Epithelial cell of proximal tubule (primary cell): Measurements from ENCODE around the gene ZFPM1. TPM values are rescaled to one million over a fixed set of nuclear protein-coding genes. Genes with fewer than 3 reads are reported as not detected.

Experiments
- DNase-seq: peaks from one replicate; pipeline ENCODE4 v3.0.0-alpha.2; 2011; ENCODE audit warnings: low read depth
- H3K4me3 ChIP-seq: 2 replicates; pipeline ENCODE4 v1.5.1; 2011; ENCODE audit warnings: low read depth, mild to moderate bottlenecking, low read length
- total RNA-seq: library from RNA; depleted of rRNA; stranded (reverse); fragments of >200 nt; gene quantifications from 2 replicates; pipeline ENCODE4 v1.2.3, GENCODE V29; 2015
- TF ChIP-seq, protein P1 (sequence below): conservative IDR thresholded peaks from 2 replicates; pipeline ENCODE4 v1.5.1; 2012; ENCODE audit warnings: low read depth, mild to moderate bottlenecking, low read length

Gene ZFPM1
- total RNA-seq, 1 donor from 2014 or later = 5.7 TPM

DNA sequence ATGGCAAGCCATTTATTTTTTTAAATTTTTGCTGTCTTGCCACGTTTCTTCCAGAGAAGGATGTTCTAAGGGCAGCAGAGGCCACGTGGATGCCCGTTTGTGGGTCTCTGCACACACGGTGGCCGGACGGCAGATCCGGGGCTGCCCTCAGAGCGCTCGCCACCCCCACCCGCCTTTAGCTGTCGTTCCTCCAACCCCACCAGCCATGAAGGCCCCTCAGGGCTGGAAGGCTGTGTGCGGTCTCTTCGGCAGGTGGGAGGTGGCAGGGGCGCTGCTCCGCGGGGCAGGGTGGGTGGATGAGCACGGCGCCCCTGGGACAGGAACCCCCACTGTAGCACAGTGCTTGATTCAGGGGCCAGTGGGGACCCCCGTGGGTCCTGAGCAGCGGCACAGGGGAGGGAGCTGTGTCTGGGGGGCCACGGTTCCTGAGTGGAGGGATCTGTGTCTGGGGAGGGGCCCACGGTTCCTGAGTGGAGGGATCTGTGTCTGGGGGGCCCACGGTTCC lies 49.7 kb downstream of the ZFPM1 start:
- DNase-seq = no peak
- no peak overlapping the region for H3K4me3 ChIP-seq
- TF ChIP-seq, protein P1, sequence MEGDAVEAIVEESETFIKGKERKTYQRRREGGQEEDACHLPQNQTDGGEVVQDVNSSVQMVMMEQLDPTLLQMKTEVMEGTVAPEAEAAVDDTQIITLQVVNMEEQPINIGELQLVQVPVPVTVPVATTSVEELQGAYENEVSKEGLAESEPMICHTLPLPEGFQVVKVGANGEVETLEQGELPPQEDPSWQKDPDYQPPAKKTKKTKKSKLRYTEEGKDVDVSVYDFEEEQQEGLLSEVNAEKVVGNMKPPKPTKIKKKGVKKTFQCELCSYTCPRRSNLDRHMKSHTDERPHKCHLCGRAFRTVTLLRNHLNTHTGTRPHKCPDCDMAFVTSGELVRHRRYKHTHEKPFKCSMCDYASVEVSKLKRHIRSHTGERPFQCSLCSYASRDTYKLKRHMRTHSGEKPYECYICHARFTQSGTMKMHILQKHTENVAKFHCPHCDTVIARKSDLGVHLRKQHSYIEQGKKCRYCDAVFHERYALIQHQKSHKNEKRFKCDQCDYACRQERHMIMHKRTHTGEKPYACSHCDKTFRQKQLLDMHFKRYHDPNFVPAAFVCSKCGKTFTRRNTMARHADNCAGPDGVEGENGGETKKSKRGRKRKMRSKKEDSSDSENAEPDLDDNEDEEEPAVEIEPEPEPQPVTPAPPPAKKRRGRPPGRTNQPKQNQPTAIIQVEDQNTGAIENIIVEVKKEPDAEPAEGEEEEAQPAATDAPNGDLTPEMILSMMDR = no peak

DNA sequence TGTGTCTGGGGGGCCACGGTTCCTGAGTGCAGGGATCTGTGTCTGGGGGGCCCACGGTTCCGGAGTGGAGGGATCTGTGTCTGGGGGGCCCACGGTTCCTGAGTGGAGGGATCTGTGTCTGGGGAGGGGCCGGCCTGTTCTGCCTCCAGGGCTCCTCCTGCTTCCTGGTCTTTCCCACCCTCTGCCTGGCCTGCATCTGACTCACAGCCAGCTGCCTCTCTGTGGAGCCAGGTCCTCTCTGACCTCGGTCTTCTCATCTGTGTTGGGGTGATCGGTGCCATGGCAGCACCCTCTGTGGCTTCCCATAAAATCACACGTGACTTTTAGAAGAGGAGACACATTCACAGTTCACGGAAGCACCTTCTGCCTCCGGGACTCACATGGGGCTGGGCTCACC lies 50.3 kb downstream of the ZFPM1 start:
- TF ChIP-seq, protein P1 = no peak
- DNase-seq = no peak

DNA sequence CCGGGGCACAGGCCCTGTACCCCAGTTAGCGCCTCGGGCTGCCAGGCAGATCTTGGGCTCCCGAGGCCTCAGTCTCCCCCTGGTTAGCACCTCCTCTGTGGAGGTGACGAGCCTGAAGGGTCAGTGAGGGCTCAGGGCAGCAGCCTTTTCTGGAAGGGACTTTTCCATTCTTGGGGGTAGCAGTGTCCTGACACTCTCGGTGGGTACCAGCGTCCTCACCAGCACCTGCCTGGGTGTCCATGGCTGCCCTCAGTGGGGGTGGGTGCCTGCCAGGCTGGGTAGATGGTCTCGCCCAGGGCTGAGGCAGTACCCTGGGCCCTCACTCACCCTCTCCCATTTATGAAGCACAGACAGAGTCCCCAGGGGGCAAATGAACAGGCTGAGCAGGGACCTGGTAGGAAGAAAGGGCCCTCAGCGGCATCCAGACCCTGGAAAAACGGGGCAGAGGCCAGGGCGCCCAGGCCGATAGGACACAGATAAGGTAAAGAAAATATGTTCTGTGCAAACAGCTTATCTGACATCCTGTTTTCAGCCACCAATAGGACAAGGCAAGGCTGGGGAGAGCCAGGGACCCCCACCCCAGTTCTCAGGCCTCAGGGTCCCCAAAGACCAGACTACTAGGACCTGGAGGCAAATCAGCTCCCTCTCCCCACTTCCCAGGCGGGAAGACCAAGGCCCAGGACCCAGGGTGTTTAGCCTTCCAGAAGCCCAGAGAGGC lies 50.9 kb downstream of the ZFPM1 start:
- TF ChIP-seq, protein P1 = no peak
- no peak for DNase-seq
- no peak overlapping the region for H3K4me3 ChIP-seq

More for the DNA sequence above, 50.3 kb downstream of the ZFPM1 start:
- no peak overlapping the region for H3K4me3 ChIP-seq

DNA sequence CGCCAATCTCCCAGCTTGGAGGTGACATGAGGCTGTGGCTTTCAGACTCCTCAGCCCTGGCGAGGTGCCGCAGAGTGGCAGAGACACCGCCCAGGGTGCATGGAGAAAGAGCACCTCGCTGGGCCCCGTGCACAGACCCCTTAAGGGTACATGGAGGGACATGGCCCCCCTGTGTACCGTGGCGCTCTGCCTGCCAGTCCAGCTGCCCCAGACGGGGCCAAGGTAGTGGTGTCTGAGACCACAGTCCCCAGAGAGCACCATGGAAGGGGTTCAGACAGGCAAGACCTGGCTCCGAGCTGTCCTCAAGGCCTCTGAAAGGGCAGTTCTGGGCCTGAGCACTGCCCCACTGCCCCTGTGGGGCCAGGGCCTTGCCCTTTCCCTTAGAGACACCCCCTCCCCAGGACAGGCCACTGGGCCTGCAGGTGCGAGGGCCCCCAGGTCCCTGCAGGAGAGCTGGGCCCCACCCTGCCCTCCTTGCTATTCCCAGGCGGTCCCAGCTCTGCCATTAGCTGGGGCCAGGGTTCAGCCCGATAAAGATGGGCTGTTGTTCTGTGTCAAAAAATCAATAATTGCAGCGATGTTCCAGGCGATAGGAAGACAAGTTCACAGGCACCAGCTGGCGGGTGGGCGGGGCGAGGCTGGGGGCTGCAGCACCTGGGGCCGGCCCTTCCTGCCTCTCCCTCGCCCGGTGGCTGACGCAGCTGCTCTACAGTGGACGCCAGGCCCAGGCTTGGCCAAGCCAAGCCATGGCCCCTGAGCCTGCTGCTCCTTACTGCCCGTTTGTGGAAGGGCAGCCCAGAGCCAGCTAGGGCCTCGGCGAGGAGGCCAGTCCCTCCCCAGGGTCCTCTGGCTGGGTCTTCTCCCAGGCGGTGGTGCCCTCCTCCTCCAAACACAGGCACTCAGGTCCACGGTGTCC lies 51.7 kb downstream of the ZFPM1 start:
- no peak for DNase-seq
- H3K4me3 ChIP-seq = no peak overlapping the region
- TF ChIP-seq, protein P1 = no peak

DNA sequence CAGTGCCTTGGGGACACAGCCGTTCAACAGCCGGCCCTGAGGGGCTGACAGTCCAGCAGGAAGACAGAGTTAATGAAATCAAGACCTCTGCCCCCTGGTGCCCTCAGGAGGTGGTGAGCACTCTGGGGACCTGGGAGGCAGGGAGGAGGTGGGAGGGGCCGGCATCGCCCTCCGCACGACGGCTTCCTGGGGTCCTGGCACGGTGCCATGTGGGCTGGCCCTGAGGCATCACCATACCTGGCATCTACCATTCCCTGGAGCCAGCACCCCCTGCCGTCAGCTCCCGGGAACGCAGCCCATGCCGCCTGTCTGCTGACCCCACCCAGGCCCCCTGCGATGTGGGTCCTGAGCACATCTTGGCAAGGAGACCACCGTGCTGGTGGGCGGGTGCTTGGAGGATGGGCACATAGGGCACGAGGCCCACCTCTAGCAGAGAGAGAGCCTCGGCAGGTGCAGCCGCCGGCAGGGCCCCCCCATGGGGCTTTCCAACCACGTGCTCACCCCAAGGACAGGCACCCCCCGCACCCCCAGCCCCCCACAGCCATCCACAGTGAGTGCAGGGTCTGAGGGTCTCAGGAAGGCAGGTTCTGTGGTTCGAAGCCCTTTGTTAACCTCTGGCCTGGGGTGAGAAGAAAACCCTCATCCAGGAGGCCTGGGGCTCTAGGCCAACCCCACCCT lies 52.5 kb downstream of the ZFPM1 start:
- no peak overlapping the region for H3K4me3 ChIP-seq
- no peak for DNase-seq
- TF ChIP-seq, protein P1 = peak; percentile 51

DNA sequence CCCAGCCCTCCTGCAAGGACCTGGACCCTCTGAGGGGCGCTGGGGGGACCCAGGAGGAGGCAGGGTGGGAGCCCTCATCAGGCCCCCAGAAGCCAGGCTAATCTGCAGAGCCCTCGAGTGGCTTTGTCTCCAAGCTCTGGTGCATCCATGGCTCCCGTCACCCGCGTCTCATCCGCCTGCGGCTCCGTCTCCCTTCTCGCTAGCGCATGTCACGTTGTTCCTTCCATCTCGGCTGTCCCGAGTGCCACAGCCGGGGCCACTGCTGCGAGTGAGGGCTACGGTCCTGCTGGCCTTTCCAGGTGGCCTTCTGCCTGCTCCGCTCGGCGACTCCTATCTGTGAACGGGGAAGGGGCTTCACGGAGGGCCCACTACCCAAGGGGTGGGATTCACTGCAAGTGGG lies 53.6 kb downstream of the ZFPM1 start:
- TF ChIP-seq, protein P1 = no peak
- H3K4me3 ChIP-seq = no peak overlapping the region
- DNase-seq = no peak
